GM12875 (cell line): ENCODE data around the gene PDYN.

Source experiments
- H3K4me3 ChIP-seq: one replicate; pipeline ENCODE4 v1.5.1; 2011; ENCODE audit warnings: low read depth, low read length, control low read depth
- TF ChIP-seq, protein P1 (sequence below): IDR thresholded peaks from 2 replicates; pipeline ENCODE4 v1.5.1; 2011; ENCODE audit warnings: low read depth, mild to moderate bottlenecking, control low read depth, inconsistent platforms, low read length, moderate library complexity, borderline replicate concordance; ENCODE audit not compliant: insufficient read depth

Gene PDYN

GRCh38 chr20:1953621-1954020 is 40.2 kb downstream of the PDYN start:
- H3K4me3 ChIP-seq, result no peak overlapping the region
- TF ChIP-seq, protein P1, sequence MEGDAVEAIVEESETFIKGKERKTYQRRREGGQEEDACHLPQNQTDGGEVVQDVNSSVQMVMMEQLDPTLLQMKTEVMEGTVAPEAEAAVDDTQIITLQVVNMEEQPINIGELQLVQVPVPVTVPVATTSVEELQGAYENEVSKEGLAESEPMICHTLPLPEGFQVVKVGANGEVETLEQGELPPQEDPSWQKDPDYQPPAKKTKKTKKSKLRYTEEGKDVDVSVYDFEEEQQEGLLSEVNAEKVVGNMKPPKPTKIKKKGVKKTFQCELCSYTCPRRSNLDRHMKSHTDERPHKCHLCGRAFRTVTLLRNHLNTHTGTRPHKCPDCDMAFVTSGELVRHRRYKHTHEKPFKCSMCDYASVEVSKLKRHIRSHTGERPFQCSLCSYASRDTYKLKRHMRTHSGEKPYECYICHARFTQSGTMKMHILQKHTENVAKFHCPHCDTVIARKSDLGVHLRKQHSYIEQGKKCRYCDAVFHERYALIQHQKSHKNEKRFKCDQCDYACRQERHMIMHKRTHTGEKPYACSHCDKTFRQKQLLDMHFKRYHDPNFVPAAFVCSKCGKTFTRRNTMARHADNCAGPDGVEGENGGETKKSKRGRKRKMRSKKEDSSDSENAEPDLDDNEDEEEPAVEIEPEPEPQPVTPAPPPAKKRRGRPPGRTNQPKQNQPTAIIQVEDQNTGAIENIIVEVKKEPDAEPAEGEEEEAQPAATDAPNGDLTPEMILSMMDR, result no peak

DNA sequence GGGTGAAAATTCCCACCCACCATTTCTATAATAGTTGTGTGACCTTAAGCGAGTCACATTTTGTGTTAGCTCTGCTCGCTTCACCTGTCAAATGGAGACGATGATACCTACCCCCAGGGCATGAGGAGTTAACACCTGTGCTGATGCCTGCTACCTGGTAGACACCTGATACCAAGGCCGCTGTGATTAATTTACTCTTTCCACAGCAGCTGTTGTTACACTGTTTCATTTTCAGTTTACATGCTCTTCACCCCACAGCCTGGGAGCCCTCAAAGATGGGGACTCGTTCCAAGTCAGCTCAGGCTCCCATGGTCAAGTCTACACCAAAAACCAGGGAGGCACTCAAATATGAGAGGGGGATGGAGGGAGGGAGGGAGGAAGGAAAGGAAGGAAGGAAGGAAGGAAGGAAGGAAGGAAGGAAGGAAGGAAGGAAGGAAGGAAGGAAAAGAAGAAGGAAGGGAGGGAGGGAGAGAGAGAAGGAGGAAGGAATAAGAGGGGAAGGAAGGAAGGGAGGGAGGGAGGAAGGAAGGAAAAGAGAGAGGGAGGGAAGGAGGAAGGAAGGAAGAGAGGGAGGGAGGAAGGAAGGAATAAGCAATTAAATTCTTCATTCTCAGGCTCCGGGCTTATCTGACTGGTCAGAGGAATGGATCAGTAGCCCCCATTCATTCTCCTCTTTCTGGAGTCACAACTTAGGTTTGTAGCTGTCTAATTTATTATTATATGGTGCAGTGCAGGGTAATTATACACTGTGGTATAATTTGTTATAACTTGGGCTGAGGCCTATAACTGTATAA is 40.9 kb downstream of the PDYN start:
- TF ChIP-seq, protein P1, result no peak
- H3K4me3 ChIP-seq, result no peak overlapping the region

GRCh38 chr20:1951436-1952115 is 42.3 kb downstream of the PDYN start:
- no peak overlapping the region for H3K4me3 ChIP-seq
- TF ChIP-seq, protein P1, result no peak

DNA sequence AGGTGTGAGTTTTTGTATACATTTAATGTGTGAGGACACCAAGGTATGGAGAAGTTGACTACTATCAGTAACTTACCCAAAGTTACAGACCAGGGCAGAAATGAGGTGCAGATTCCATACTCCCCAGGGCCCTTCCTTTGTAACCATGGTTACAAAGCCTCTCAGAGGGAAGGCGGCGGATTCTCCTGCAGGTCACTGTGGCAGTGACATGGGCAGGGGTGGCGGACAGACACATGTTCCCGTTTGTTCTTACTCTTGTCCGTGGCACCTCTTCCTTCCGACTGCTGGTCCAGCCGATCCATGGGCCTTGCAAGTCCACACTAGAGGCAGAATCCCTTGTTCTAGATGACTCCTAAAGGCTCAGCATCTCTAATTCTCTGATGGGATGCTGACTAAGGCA is 43.0 kb downstream of the PDYN start:
- no peak overlapping the region for H3K4me3 ChIP-seq
- TF ChIP-seq, protein P1, result no peak

DNA sequence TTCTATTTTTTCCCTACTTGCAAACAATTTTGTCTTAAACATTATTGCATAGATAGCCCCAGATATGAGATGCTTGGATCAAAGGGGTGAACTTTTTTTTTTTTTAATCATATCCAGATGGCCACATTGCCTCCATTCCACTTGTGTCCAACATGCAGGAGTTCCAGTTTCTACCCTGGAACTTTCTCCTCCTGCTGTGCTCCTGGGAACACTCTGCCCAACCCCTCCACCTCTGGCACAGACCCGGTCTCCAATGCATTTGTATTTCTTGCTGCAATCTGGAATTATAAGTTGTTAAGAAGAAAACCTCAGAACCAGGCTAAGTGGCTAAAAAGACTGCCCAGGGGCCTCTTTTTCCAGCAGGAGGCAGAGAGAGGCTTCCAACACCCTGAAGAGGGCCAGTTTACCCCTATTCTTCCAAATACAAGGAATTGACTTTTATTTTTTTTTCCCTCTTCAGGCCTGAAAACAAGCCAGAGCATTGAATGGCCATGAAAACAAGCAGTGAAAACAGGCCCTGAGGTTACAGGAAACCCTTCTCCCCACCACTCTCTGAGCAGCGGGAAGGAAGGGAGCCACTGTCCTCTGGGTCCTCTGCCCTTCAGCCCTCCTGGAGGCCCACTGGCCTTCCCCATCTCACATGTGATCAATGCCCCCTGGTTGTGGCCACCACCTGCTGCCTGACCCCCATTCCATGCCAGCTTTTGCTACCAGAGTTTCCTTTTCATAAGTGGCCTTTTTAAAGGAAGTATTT is 44.3 kb downstream of the PDYN start:
- TF ChIP-seq, protein P1, result no peak
- no peak overlapping the region for H3K4me3 ChIP-seq

DNA sequence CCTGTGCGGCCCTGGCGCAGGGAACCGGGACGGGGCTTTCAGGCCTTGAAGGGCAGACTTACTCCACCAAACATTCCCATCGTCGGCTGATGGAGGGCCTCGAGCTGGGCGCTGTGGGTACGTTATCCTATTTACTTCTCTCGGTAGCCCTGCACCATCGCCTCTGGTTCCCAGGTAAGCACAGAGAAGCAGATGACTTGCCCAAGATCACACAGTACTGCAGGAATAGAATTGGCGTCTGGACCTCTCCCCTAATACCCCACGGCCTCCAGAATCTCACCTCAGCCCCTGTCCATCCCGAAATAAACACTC is 46.4 kb downstream of the PDYN start:
- TF ChIP-seq, protein P1, result no peak
- no peak overlapping the region for H3K4me3 ChIP-seq
